Spleen (tissue), 7 donors: ENCODE results near the gene RAMP2.

Experiments
- POLR2A ChIP-seq, 3 donors: fragments of 450-650 bp; IDR thresholded peaks; one replicate each; pipeline ENCODE4 v1.5.1; 2017; ENCODE audit warnings: antibody characterized with exemption in 3 of 3, mild to moderate bottlenecking in 1 of 3
- POLR2AphosphoS5 ChIP-seq, 3 donors: sonication (generic); formaldehyde crosslinking; IDR thresholded peaks; one replicate each; pipeline ENCODE4 v1.5.1; 2017; ENCODE audit warnings: antibody characterized with exemption in 3 of 3
- TF ChIP-seq, protein P1 (sequence below), 11 experiments: fragments of 200-600 bp in 7 of 11; fragments of 450-650 bp in 4 of 11; sonication (generic) in 4 of 11; IDR thresholded peaks in 8 of 11; conservative IDR thresholded peaks in 3 of 11; 1 replicate in 7 of 11; 2 replicates in 4 of 11; pipeline versions ENCODE4 v1.4.0 to v1.8.0; 2016 to 2021; ENCODE audit warnings: antibody characterized with exemption in 11 of 11, inconsistent platforms in 4 of 11, mild to moderate bottlenecking in 1 of 11
- donor health status: DM: no; HTN: no; CAD: no; lungs with moderate emphysema.
- donor health status: DM: no; HTN: no; CAD: no.
- donor health status: DM: no; HTN: no; CAD: no.

GRCh38 chr17:42792545-42792944 is 31.5 kb downstream of the RAMP2 start:
- TF ChIP-seq POLR2A (IDR thresholded peaks at IDR 0.05): no peak
- TF ChIP-seq, protein P1, sequence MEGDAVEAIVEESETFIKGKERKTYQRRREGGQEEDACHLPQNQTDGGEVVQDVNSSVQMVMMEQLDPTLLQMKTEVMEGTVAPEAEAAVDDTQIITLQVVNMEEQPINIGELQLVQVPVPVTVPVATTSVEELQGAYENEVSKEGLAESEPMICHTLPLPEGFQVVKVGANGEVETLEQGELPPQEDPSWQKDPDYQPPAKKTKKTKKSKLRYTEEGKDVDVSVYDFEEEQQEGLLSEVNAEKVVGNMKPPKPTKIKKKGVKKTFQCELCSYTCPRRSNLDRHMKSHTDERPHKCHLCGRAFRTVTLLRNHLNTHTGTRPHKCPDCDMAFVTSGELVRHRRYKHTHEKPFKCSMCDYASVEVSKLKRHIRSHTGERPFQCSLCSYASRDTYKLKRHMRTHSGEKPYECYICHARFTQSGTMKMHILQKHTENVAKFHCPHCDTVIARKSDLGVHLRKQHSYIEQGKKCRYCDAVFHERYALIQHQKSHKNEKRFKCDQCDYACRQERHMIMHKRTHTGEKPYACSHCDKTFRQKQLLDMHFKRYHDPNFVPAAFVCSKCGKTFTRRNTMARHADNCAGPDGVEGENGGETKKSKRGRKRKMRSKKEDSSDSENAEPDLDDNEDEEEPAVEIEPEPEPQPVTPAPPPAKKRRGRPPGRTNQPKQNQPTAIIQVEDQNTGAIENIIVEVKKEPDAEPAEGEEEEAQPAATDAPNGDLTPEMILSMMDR (IDR thresholded peaks at IDR 0.05 in 8 of 11, conservative IDR thresholded peaks at IDR 0.05 in 3 of 11): no peak
- TF ChIP-seq POLR2AphosphoS5 (IDR thresholded peaks at IDR 0.05): no peak
